Measurements from ENCODE around the gene BMX. TPM values are rescaled to one million over a fixed set of nuclear protein-coding genes. Genes with fewer than 3 reads are reported as not detected.

Gene BMX
- polyA plus RNA-seq, 1 donor from 2014 or later = not detected

DNA sequence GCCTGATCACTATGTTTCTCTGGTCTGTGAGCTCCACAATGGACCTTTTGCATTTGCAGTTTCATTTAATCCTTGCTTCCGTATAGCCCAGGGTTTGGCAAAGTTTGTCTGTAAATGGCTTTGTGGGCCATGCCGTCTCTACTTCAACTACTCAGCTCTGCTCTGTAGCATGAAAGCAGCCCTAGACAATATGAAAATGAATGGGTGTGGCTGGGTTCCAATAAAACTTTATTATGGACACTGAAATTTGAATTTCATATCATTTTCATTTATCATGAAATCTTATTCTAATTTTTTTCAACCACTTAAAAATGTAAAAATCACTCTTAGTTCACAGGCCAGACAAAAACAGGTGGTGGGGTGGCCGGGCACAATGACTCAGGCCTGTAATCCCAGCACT lies 58.6 kb downstream of the BMX start:
- Histone ChIP-seq H3K4me2 (ENCODE audit: low read length) (no peak overlapping the region), H3F3A (ENCODE audit: insufficient read depth, low read length, poor library complexity, severe bottlenecking) (no peaks in the 10 kb centered on the region), H2AFZ (ENCODE audit: low read depth, low read length) (no peak overlapping the region), H3K27me3 (ENCODE audit: insufficient read depth, low read depth, low read length) (no peaks in the 10 kb centered on the region), H4K20me1 (ENCODE audit: insufficient read depth) (no peaks in the 10 kb centered on the region), H3K9me2 (ENCODE audit: insufficient read depth, low read length) (no peaks in the 10 kb centered on the region), H3K36me3 (ENCODE audit: insufficient read depth, low read length) (no peaks in the 10 kb centered on the region), H3K79me2 (replicated peaks; ENCODE audit: insufficient read depth, low read length) (no peaks in the 10 kb centered on the region), H3K27ac (ENCODE audit: low read length) (no peak overlapping the region), H3K9ac (ENCODE audit: low read length) (no peak overlapping the region), H3K4me3 (ENCODE audit: low read length) (no peak overlapping the region), H3K9me3 (ENCODE audit: low read length) (no peaks in the 10 kb centered on the region)
- TF ChIP-seq SMC3 (conservative IDR thresholded peaks at IDR 0.05; ENCODE audit: poor library complexity) (no peak), MXI1 (conservative IDR thresholded peaks at IDR 0.05; ENCODE audit: poor library complexity, severe bottlenecking) (no peak)

GRCh38 chrX:15560924-15561323 lies 60.3 kb downstream of the BMX start:
- H3K9me2 ChIP-seq (ENCODE audit: insufficient read depth, low read length) = no peaks in the 10 kb centered on the region
- H3K4me3 ChIP-seq (ENCODE audit: low read length) = no peak overlapping the region
- H3K79me2 ChIP-seq (replicated peaks; ENCODE audit: insufficient read depth, low read length) = no peaks in the 10 kb centered on the region

More at GRCh38 chrX:15560924-15561323, 60.3 kb downstream of the BMX start:
- no peak overlapping the region for H3K9ac ChIP-seq (ENCODE audit: low read length)
- H4K20me1 ChIP-seq (ENCODE audit: insufficient read depth) = no peaks in the 10 kb centered on the region
- H3K9me3 ChIP-seq (ENCODE audit: low read length) = no peaks in the 10 kb centered on the region
- H3K27ac ChIP-seq (ENCODE audit: low read length) = no peak overlapping the region
- no peaks in the 10 kb centered on the region for H3K27me3 ChIP-seq (ENCODE audit: insufficient read depth, low read depth, low read length)
- no peak overlapping the region for H2AFZ ChIP-seq (ENCODE audit: low read depth, low read length)
- TF ChIP-seq POLR2AphosphoS5 (IDR thresholded peaks at IDR 0.05) (no peak), SMC3 (conservative IDR thresholded peaks at IDR 0.05; ENCODE audit: poor library complexity) (no peak), TAF1 (IDR thresholded peaks at IDR 0.05; ENCODE audit: low read depth) (no peak), MXI1 (conservative IDR thresholded peaks at IDR 0.05; ENCODE audit: poor library complexity, severe bottlenecking) (no peak), REST (IDR thresholded peaks at IDR 0.05; ENCODE audit: borderline replicate concordance) (no peak)
- TF ChIP-seq, protein P1, sequence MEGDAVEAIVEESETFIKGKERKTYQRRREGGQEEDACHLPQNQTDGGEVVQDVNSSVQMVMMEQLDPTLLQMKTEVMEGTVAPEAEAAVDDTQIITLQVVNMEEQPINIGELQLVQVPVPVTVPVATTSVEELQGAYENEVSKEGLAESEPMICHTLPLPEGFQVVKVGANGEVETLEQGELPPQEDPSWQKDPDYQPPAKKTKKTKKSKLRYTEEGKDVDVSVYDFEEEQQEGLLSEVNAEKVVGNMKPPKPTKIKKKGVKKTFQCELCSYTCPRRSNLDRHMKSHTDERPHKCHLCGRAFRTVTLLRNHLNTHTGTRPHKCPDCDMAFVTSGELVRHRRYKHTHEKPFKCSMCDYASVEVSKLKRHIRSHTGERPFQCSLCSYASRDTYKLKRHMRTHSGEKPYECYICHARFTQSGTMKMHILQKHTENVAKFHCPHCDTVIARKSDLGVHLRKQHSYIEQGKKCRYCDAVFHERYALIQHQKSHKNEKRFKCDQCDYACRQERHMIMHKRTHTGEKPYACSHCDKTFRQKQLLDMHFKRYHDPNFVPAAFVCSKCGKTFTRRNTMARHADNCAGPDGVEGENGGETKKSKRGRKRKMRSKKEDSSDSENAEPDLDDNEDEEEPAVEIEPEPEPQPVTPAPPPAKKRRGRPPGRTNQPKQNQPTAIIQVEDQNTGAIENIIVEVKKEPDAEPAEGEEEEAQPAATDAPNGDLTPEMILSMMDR (IDR thresholded peaks at IDR 0.05; ENCODE audit: poor library complexity, severe bottlenecking) = no peak
- H3F3A ChIP-seq (ENCODE audit: insufficient read depth, low read length, poor library complexity, severe bottlenecking) = no peaks in the 10 kb centered on the region
- no peaks in the 10 kb centered on the region for H3K36me3 ChIP-seq (ENCODE audit: insufficient read depth, low read length)
- no peak overlapping the region for H3K4me2 ChIP-seq (ENCODE audit: low read length)

Data from neural cell (in vitro differentiated cells).